HK-2 (cell line): Measurements from ENCODE around the gene RCAN1.
"Not testable (repeated sequence)": the region's sequence is repeated elsewhere in the genome, so short reads cannot be mapped to it uniquely, and the experiment has no call there.

Experiments
- DNase-seq: peaks from one replicate; pipeline ENCODE4 v3.0.0-alpha.2; 2018; ENCODE audit not compliant: unreplicated experiment

RCAN1 gene

DNA sequence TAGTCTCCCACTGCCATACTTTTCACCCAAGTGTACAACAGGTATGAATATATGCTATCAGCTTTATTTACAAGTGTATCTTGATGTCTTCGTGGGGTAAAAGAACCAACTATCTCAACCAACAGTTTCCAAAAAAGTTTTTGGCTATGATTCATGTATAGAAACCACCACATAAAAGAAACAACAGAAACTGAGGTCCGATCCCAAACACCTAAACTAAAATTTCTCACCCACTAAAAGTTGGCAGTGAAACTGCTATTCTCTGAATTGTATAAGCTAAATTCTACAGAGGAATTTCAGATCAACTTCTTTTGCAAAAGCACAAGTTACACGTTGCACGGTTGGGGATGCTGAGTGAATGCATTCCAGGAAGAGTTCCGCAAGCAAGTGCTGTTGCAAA lies 97.9 kb downstream of the RCAN1 start:
- DNase-seq = no peak

GRCh38 chr21:34514576-34515115 lies 100.3 kb downstream of the RCAN1 start:
- DNase-seq = no peak

DNA sequence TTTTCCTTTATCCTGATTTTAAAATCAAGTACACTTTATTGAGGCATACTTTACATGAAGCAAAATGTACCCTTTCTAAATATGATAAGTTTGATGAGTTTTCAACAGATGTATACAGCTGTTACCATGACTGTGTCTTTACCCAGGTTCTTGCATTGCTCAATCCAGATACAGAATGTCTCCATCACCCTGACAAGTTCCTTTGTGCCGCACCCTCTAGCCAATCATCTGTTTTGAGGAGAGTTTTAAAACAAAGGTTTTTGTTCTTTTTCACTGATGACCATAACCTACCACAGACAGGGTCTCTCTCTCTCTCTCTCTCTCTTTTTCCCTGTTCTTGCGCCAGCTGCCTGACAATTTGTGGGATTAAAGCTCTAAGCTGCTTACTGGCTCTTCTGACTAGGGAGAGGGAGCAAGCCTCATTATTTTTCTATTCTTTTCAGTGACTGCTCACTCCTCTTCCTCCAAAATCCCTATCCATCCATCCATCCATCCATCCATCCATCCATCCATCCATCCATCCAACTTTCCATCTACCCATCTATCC lies 101.7 kb downstream of the RCAN1 start:
- DNase-seq = no peak

- no peak for DNase-seq
Measured at GRCh38 chr21:34511787-34512455, 103.0 kb downstream of the RCAN1 start, which contains the start of gene KCNE1. KCNE1 (minus strand) TSS chr21:34512210; CDS start chr21:34449634, 62,576 bp downstream.

DNA sequence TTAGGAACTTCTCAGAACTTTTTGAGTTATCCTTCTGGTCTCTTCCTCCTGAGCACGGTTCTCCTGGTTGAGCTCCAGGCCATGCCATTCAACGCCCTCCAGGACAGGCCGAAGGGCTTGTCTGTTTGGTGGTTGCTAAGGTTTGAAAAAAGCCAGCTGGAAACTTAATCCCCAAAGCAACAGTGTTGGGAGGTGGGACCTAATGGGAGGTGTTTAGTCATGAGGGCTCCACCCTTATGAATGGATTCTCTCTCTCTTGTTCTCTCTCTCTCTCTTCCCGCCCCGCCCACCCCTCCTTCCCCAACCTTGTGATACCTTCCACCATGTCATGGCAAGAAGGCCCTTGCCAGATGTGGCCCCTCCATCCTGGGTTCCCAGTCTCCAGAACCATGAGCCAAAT lies 103.7 kb downstream of the RCAN1 start:
- DNase-seq = no peak

- DNase-seq = peak; percentile 33
Measured at GRCh38 chr21:34510148-34511142, 104.5 kb downstream of the RCAN1 start.

DNA sequence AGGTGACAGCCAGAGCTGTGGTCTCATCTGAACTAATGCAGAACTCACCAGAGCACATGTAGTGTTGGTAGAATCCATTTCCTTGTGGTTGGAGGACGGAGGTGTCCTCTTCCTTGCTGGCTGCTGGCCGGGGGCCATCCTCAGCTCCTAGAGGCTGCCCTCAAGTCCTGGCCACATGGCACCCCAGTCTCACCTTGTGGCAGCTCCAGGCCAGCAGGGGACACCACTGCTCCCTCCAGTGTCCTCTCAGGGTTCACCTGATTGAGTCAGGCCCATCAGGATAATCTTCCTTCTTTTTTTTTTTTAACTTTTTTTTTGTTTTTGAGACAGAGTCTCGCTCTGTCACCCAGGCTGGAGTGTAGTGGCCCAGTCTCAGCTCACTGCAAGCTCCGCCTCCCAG lies 105.8 kb downstream of the RCAN1 start:
- no peak for DNase-seq

- no peak for DNase-seq
Measured at GRCh38 chr21:34504595-34504994, 110.3 kb downstream of the RCAN1 start.

DNA sequence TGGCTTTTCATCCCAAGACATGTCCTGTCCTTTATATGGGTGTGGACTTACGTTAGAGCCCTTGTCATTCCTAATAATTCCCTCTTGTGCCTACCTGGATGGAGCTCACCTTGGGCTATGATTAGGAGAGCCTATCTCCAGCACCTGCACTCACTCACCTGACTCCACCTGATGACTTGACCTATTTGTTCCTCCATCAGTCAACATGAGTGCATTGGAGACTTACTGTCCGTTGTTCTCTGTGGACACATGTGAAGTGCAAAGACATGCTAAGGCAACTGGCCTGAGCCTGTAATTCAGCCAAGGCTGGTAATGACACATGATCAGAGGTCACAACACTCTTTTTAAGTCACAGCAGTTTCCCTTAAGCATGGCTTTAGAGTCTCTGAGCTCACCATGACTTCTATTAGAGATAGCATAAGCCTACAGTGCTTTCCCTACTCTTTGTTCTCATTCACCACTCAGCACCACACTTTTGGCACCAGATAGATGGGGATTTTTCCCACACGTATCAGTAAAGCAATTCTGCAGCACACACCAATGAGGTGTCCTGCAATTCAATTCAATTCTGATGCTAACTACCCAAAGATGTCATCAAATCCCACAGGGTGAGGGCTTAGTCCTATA lies 112.3 kb downstream of the RCAN1 start:
- no peak for DNase-seq

GRCh38 chr21:34501716-34502115 lies 113.2 kb downstream of the RCAN1 start:
- no peak for DNase-seq

- no peak for DNase-seq
Measured at GRCh38 chr21:34500191-34500590, 114.7 kb downstream of the RCAN1 start.

GRCh38 chr21:34499116-34499515 lies 115.8 kb downstream of the RCAN1 start:
- DNase-seq = no peak

GRCh38 chr21:34498623-34499022 lies 116.3 kb downstream of the RCAN1 start:
- DNase-seq = no peak

DNA sequence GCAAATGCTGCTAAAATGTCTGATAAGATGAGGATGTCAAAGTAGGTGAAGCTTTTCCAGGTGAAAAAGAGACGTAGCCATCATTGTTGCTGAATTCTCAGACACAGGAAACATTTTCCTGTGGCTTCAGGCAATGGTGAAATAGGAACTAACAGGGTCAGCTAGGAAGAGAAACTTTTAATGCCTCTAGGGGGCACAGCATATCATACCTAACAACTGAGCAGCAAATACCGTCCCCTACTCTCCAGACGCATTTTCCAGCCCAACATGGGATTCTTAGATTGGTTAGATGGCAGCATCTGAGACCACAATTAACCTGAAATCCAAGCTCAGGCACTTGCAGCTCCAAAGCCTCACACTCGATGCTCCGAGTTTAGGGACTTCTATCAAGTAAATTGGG lies 131.1 kb downstream of the RCAN1 start:
- DNase-seq = not testable (repeated sequence)

DNA sequence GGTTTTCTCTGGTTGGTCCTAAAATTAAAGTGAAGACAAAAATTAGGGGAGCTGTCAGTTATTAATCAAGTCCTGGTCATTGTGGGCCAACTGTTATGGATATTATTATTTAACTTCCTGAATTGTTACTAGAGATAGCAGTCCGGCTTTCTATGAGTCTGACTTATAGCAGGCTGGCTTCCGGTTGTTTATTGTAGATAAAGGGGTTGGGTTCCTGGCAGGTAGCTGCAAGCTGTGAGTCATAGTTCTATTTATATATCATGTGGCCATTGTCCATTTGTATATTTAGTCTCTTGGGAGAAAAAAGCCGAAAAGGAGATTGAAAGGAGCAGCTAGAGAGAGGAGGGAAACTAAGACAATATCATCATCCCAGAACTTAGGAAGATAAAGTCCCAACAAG lies 131.5 kb downstream of the RCAN1 start:
- DNase-seq = not testable (repeated sequence)

DNA sequence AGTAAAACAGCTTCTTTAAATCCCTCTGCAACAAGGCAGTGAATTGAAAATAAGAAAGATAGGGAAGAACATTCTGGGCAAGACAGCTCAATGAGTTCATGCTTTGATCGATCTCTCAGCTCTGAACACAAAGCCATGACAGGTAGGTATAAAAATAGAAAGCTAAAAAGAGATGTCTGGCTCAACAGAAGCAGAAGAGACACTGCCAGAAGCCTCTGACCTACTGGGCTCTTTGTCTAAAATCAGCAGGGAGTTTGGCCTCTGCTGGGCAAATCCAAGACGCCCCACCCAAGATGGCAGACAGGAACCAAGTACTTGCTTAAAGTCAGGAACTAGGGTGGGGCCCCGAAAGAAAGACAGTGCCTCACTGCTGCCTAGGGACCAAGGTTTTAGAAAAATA lies 147.6 kb downstream of the RCAN1 start:
- not testable (repeated sequence) for DNase-seq
